Stimulated activated CD8-positive, alpha-beta memory T cell treated with anti-CD3 and anti-CD28 coated beads, Interleukin-12 subunit alpha, Interleukin-12 subunit beta, amount 100 ng/mL, for 1 hour (primary cell): Measurements from ENCODE around the gene CNR2.
"Not testable (repeated sequence)": the region's sequence is repeated elsewhere in the genome, so short reads cannot be mapped to it uniquely, and the experiment has no call there.

Source experiments
- DNase-seq: peaks from one replicate; pipeline ENCODE4 v3.0.0-alpha.2; 2020; ENCODE audit warnings: low read depth

CNR2 gene

DNA sequence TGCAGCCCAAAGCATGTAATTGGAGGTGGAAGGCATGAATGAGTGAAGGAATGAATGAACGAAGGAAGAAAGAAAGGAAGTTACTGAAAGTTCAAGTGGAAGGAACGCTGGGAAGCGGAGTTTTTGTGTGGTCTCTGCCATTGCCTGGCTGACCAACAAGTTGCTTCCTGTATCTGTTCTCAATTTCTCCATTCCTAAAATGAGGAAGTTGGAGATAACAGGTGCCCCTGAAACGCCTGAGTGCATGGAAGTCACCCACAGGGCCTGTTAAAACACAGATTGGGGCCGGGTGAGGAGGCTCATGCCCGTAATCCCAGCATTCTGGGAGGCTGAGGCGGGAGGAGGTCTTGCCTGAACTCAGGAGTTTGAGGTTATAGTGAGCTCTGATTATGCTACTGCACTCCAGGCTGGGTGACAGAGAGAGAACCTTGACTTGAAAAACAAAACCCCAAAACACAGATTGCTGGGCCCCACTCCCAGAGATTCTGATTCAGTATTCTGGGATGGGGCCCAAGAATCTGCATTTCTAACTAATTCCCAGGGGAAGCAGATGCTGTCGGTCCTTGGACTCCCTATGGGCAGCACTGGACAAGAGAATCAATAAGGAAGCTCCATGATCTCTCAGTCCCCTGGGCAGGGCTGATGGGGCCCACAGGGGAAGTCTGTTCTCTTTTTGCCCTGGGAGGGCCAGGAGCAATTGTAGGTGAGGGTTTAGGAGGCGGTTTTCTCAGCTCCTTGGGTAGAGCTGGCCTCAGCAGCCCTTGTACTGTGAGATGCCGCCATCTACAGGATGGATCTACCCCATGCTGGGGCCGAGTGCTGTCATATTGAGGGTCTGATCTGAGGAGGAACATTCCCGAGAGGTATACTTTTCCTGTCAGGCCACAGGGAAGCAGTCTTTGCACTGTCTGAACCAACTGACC is 3.3 kb upstream of the CNR2 start:
- peak; percentile 35 for DNase-seq

GRCh38 chr1:23915466-23915865 is 2.3 kb upstream of the CNR2 start:
- no peak for DNase-seq

GRCh38 chr1:23914921-23915320 is 1.8 kb upstream of the CNR2 start:
- no peak for DNase-seq

- no peak for DNase-seq
Observed at GRCh38 chr1:23911921-23912320, 1.2 kb downstream of the CNR2 start.

DNA sequence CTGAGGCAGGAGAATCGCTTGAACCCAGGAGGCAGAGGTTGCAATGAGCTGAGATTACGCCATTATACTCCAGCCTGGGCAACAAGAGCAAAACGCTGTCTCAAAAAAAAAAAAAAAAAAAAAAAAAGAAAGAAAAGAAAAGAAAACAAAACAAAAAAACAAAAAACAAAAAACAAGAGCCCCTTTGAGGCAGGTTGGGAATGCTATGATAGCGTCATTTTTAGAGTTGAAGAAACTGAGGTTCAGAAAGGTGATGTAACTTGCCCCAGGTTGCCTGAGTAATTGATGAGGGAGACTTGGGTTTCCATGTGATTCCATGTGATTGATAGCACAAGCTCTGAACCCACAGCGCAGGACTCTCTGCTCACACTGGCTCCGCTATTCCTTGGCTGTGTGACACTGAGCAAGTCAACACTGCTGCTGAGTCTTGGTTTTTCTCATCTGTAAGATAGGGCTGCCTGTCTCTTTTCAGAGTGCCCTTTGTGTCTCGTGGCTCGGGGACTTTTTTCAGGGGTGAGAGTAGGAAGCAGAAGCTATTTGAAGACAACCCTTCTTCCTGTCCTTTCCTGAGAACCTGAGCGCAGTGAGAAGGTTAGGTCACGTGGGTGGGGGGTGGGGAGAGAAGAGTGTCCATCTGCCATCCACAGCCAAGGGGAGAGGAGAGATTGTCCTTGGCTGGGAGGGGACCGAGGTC is 2.5 kb downstream of the CNR2 start:
- no peak for DNase-seq

DNA sequence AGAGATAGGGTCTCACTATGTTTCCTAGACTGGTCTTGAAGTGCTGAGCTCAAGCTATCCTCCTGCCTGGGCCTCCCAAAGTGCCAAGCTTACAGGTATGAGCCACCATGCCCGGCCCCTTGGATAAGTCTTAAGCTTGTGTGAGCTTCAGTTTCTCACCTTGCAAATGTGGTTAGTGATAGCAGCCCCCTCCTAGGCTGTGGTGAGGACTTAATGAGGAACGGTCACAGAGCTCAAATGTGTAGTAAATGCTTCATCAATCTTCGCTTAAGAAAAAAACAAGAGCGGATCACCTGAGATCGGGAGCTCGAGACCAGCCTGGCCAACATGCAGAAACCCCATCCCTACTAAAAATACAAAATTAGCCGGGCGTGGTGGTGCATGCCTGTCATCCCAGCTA is 3.0 kb downstream of the CNR2 start:
- DNase-seq = no peak

DNA sequence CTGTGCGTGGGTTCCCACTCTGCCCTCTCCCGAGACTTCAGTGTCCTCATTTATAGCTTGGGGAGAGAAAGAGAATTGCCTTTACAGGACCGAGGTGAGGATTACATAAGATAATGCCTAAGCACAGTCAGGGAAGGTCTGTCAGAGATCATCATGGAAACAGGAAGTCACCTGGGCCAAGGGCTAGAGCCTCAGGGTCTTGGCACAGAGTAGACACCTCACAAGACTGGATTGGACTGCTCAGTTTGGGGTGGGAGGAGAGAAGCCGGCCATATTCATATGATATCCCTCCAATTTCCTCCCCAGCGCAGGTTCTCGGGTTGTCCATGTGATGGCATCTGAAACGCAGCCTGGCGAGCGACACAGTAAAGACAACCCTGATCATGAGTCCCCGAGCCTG is 3.8 kb downstream of the CNR2 start:
- DNase-seq = no peak

DNA sequence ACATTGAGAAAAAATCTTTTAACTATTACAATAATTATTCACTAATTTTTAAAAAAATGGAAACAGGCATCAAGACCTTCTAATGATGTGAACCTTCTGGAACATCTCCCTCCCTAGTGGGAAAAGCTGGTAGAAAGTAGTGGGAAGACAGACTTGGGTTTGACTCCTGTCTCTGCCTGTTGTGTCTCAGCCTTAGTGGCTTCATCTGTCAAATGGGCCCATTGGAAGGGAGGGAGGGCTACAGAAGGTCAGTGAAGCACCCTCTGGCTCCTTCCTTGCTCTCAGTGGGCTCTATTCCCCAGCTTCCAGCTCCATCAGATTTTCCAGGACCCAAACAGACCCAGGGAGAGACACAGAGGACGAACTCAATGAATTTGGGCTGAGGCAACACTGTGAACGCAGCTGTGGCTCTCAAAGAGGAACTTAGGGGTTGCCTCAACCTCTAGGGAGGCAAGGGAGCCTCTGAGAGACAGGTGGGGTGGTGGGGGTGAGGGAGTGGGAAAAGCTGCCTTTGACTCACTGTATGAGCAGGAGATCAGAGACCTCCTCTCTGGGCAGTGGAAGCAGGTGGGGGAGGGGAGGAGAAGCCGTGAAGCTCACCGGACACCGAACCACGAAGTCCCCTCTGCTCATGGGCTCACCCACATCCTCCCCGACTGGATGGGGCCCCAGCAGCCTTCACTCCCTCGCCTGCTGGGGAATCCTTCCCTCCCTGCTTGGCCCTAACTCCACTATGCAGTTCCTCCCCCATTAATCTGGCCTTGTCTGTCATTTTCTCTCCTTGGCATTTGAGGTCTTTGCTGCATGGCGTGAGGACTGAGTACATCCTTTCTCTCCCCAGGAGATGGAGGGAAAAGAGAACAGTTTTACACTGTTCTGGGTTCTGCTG is 4.5 kb downstream of the CNR2 start:
- peak; percentile 7 for DNase-seq

GRCh38 chr1:23906731-23907130 is 6.4 kb downstream of the CNR2 start:
- DNase-seq = no peak

DNA sequence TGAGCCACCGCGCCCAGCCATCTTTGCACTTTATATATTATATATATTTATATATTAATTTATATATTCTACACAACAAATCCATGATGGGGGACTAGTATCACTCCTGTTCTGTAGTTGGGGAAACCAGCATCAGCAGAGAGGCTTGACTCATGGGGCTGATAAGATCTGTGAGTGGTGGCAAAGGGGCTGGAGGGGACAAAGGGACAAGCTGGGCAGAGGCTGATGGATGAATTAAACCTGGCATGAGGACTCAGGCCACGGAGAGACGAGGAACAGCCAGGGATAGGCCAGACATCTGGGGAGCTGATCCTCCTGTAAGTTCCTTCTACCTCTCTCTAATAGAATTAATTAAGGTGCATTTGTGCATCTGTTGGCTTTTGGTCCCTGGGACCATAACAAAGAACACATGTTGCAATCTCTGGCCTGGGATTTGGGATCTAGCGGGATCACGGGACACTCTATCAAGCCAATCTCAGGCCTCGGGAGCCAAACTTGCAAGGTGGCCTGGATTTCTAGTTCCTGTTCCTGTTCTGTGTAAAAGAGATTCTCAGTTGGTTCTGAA is 7.6 kb downstream of the CNR2 start:
- DNase-seq = no peak

- DNase-seq = no peak
Observed at GRCh38 chr1:23904748-23905357, 8.3 kb downstream of the CNR2 start.

GRCh38 chr1:23903754-23904153 is 9.4 kb downstream of the CNR2 start:
- DNase-seq = no peak

GRCh38 chr1:23902321-23903278 is 10.6 kb downstream of the CNR2 start:
- no peak for DNase-seq

DNA sequence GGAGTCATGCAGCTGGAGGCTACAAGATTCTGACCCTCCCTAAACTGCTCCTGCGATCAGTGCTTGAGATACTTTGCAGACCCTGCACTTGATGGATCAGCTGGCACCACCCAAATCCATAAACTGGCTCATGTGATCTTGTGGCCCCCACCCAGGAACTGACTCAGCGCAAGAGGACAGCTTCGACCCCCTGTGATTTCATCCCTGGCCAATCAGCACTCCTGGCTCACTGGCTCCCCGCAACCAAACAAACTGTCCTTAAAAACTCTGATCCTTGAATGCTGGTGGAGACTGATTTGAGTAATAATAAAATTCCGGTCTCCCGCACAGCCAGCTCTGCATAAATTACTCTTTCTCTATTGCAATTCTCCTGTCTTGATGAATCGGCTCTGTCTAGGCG is 13.1 kb downstream of the CNR2 start:
- DNase-seq = not testable (repeated sequence)

DNA sequence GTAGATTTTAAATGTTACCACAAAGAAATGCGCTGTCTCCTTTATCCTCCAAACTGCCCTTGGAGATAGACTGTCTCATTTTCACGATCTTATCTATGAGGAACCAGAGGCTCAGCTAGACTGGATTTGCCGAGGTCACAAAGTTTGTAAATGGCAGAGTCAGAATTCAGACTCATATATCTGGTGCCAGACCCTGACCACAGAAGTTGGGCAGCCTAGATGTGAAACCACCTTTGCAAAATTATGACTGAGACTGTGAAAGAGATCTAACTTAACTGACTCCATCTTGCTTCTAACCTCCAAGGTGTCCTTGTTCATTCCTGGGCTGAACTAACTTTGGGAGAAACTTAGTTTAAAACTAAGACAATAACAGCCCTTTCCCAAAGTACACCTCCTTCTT is 14.1 kb downstream of the CNR2 start:
- no peak for DNase-seq

- DNase-seq = no peak
Observed at GRCh38 chr1:23897083-23897482, 16.1 kb downstream of the CNR2 start.

DNA sequence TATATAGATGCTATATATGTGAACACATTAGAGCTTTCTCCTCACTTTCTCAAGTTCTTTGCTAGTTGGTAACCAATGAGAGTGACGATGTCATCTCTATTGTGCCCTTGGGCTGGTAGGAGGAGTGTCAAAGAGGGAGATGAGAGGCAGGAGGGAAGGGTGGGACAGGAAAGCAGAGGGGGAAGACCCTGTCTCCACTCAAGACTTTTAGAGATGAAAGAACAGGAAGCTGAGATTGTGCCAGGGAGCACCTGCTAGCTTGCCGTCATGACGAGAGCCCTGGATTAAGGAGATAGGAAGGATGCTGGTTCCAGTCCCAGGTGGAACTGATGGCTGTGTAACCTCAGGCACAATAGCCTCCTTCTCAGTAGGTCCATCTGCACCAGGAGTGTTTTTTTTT is 16.7 kb downstream of the CNR2 start:
- no peak for DNase-seq

DNA sequence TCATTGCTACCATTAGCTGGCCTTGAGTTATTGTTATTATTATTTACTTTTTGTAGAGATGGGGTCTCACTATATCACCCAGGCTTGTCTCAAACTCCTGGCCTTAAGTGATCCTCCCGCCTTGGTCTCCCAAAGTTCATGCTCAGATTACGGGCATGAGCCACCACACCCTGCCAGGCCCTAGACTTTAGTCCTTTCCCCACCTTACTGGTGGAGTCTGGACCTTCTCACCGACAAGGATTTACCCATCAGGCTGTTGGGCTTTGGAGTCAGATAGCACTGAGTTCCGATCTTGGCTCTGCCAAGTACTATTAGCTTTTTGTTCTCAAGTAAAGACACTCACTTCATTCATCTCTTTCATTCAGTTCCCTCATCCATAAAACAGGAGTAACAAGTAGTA is 17.2 kb downstream of the CNR2 start:
- no peak for DNase-seq

GRCh38 chr1:23895082-23895481 is 18.1 kb downstream of the CNR2 start:
- no peak for DNase-seq

- DNase-seq = no peak
Observed at GRCh38 chr1:23889074-23889473, 24.1 kb downstream of the CNR2 start.

DNA sequence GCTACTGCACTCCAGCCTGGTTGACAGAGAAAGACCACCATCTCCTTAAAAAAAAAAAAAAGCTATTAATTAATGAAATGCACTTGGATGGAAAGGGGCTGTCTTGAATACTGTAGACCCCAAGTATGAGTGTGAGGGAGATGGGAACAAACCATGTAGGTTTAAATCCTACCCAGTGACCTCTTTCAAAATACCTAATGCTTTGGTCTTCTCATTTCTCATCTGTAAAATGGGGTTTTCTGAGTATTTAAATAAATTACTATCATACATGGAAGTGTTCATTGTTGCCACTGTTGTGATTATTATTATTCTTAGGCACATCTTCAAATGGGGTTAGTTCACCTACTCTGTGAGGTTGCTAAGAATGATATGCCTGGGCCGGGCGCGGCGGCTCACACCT is 27.9 kb downstream of the CNR2 start:
- DNase-seq = no peak
